NT2/D1 (cell line): ENCODE data around the gene AHRR.
"Not testable (repeated sequence)": the region's sequence is repeated elsewhere in the genome, so short reads cannot be mapped to it uniquely, and the experiment has no call there.

Source experiments
- SUZ12 ChIP-seq: IDR thresholded peaks from 2 replicates; pipeline ENCODE4 v1.6.1; 2011; ENCODE audit not compliant: insufficient read length, insufficient read depth; ENCODE audit errors: extremely low read depth
- YY1 ChIP-seq: IDR thresholded peaks from 2 replicates; pipeline ENCODE4 v1.6.1; 2011; ENCODE audit not compliant: insufficient read length, insufficient read depth
- ZNF274 ChIP-seq: IDR thresholded peaks from 2 replicates; pipeline ENCODE4 v1.6.1; 2011; ENCODE audit warnings: mild to moderate bottlenecking, low read depth, low read length

GRCh38 chr5:402219-402614 is 80.7 kb downstream of the AHRR start:
- TF ChIP-seq ZNF274, YY1, SUZ12: not testable (repeated sequence)
